GM23248 (cell line): Measurements from ENCODE around the gene CNGB1. TPM values are rescaled to one million over a fixed set of nuclear protein-coding genes. Genes with fewer than 3 reads are reported as not detected.

ENCODE experiments used
- DNase-seq: peaks from one replicate; pipeline ENCODE4 v3.0.0-alpha.2; 2015
- H2AFZ ChIP-seq: fragments of 200-600 bp; sonication (generic); 2 replicates; pipeline ENCODE4 v1.6.1; 2016; ENCODE audit warnings: antibody characterized with exemption
- H3F3A ChIP-seq: fragments of 200-600 bp; sonication (generic); 2 replicates; pipeline ENCODE4 v1.6.1; 2016; ENCODE audit warnings: mild to moderate bottlenecking, antibody characterized with exemption, mixed run types; ENCODE audit not compliant: insufficient read depth
- H3K27ac ChIP-seq: fragments of 200-600 bp; sonication (generic); 2 replicates; pipeline ENCODE4 v1.5.1; 2016; ENCODE audit warnings: mild to moderate bottlenecking
- H3K27me3 ChIP-seq: fragments of 200-600 bp; sonication (generic); replicated peaks from 2 replicates; pipeline ENCODE4 v1.6.1; 2016; ENCODE audit warnings: mild to moderate bottlenecking; ENCODE audit not compliant: insufficient read depth
- H3K36me3 ChIP-seq: fragments of 200-600 bp; sonication (generic); 2 replicates; pipeline ENCODE4 v1.6.1; 2016; ENCODE audit warnings: low read depth, mild to moderate bottlenecking
- H3K4me1 ChIP-seq: fragments of 200-600 bp; sonication (generic); 2 replicates; pipeline ENCODE4 v1.6.1; 2016; ENCODE audit warnings: mild to moderate bottlenecking; ENCODE audit not compliant: insufficient read depth
- H3K4me2 ChIP-seq: fragments of 200-600 bp; sonication (generic); one replicate; pipeline ENCODE4 v1.6.1; 2016; ENCODE audit warnings: mild to moderate bottlenecking; ENCODE audit not compliant: unreplicated experiment
- H3K4me3 ChIP-seq: fragments of 200-600 bp; sonication (generic); 2 replicates; pipeline ENCODE4 v1.5.1; 2016; ENCODE audit warnings: mild to moderate bottlenecking
- H3K79me2 ChIP-seq: fragments of 200-600 bp; sonication (generic); 2 replicates; pipeline ENCODE4 v1.6.1; 2016; ENCODE audit warnings: mild to moderate bottlenecking; ENCODE audit not compliant: insufficient read depth
- H3K9ac ChIP-seq: fragments of 200-600 bp; sonication (generic); 2 replicates; pipeline ENCODE4 v1.6.1; 2016; ENCODE audit warnings: mild to moderate bottlenecking
- H3K9me2 ChIP-seq: fragments of 200-600 bp; sonication (generic); 2 replicates; pipeline ENCODE4 v1.6.1; 2016; ENCODE audit warnings: mixed run types, mild to moderate bottlenecking, moderate library complexity; ENCODE audit not compliant: insufficient read depth
- H3K9me3 ChIP-seq: fragments of 200-600 bp; sonication (generic); one replicate; pipeline ENCODE4 v1.6.1; 2017; ENCODE audit warnings: low read depth
- H4K20me1 ChIP-seq: fragments of 200-600 bp; sonication (generic); 2 replicates; pipeline ENCODE4 v1.6.0; 2016; ENCODE audit not compliant: insufficient read depth
- EZH2 ChIP-seq: fragments of 200-600 bp; sonication (generic); IDR thresholded peaks from 2 replicates; pipeline ENCODE4 v1.6.1; 2018; ENCODE audit warnings: antibody characterized with exemption, mild to moderate bottlenecking; ENCODE audit not compliant: insufficient read depth, poor library complexity, severe bottlenecking
- EZH2phosphoT487 ChIP-seq: fragments of 200-600 bp; sonication (generic); IDR thresholded peaks from 2 replicates; pipeline ENCODE4 v1.6.1; 2018; ENCODE audit warnings: antibody characterized with exemption, moderate library complexity, mild to moderate bottlenecking, low read depth; ENCODE audit not compliant: insufficient read depth
- WGBS, 2 experiments: methylation state at CpG; one replicate each; pipeline ENCODE4 v1.1.6; 2015 to 2017; ENCODE audit warnings: low lambda C conversion rate in 2 of 2, low coverage in 1 of 2; ENCODE audit errors: missing lambda C conversion rate in 2 of 2; 5-methylcytosine and 5-hydroxymethylcytosine counted together
- in situ Hi-C: fragments of 300-500 bp; cut with MboI; formaldehyde crosslinking; loops from 2 replicates; pipeline ENCODE4 v1.15.0; 2020
- polyA plus RNA-seq: library from polyadenylated mRNA; unstranded; fragments of >200 nt; fragmentation: Nextera tagmentation; extraction: Ambion mirVana; gene quantifications from 2 replicates; pipeline ENCODE4 v1.2.1, GENCODE V29; 2016
- total RNA-seq: library from RNA; depleted of rRNA; stranded (reverse); fragments of >200 nt; shearing (Covaris generic); gene quantifications from 2 replicates; pipeline ENCODE4 v1.2.3, GENCODE V29; 2014

Gene CNGB1
- total and polyA plus RNA-seq, 2 experiments from 2014 or later = not detected

- H3K27me3 ChIP-seq = peaks cover 17% of the 10 kb centered on the region
- WGBS, 2 experiments = 63 to 68% methylated on average over 8 of the region's 8 CpGs
- in situ Hi-C loops = no loop called here
Measured at GRCh38 chr16:57959121-57959520, 11.8 kb downstream of the CNGB1 start.

GRCh38 chr16:57958544-57958943, 12.4 kb downstream of the CNGB1 start:
- Histone ChIP-seq H3K79me2 (no peaks in the 10 kb centered on the region), H3K27ac (no peak overlapping the region), H3K27me3 (peaks cover 16% of the 10 kb centered on the region), H4K20me1 (no peaks in the 10 kb centered on the region), H3F3A (no peaks in the 10 kb centered on the region), H3K36me3 (no peaks in the 10 kb centered on the region), H3K9me3 (no peaks in the 10 kb centered on the region), H3K4me2 (no peak overlapping the region), H3K9ac (no peak overlapping the region), H3K4me1 (no peaks in the 10 kb centered on the region), H3K9me2 (no peaks in the 10 kb centered on the region), H3K4me3 (no peak overlapping the region), H2AFZ (no peak overlapping the region)
- in situ Hi-C loops = no loop called here
- TF ChIP-seq EZH2 (no peak), EZH2phosphoT487 (no peak)
- DNase-seq = no peak
- WGBS, 2 experiments = 44 to 59% methylated on average over 2 to 6 of the region's 6 CpGs

More at GRCh38 chr16:57959121-57959520, 11.8 kb downstream of the CNGB1 start:
- no peaks in the 10 kb centered on the region for H3K9me2 ChIP-seq
- H3K4me2 ChIP-seq = no peak overlapping the region
- no peaks in the 10 kb centered on the region for H3K79me2 ChIP-seq
- H3K9me3 ChIP-seq = no peaks in the 10 kb centered on the region
- no peaks in the 10 kb centered on the region for H4K20me1 ChIP-seq
- no peak overlapping the region for H3K9ac ChIP-seq
- no peaks in the 10 kb centered on the region for H3F3A ChIP-seq
- no peak overlapping the region for H3K27ac ChIP-seq
- DNase-seq = no peak
- TF ChIP-seq EZH2 = no peak
- TF ChIP-seq EZH2phosphoT487 = no peak
- no peaks in the 10 kb centered on the region for H3K36me3 ChIP-seq
- no peak overlapping the region for H2AFZ ChIP-seq
- H3K4me1 ChIP-seq = no peaks in the 10 kb centered on the region
- no peak overlapping the region for H3K4me3 ChIP-seq

GRCh38 chr16:57957673-57958392, 13.1 kb downstream of the CNGB1 start:
- TF ChIP-seq EZH2phosphoT487 (no peak), EZH2 (no peak)

GRCh38 chr16:57956924-57957672, 13.8 kb downstream of the CNGB1 start:
- TF ChIP-seq EZH2 (no peak), EZH2phosphoT487 (no peak)
- Histone ChIP-seq H3K9ac (no peak overlapping the region), H2AFZ (no peak overlapping the region), H3K79me2 (no peaks in the 10 kb centered on the region), H4K20me1 (no peaks in the 10 kb centered on the region), H3K36me3 (no peaks in the 10 kb centered on the region), H3K9me3 (no peaks in the 10 kb centered on the region), H3K27me3 (peaks cover 11% of the 10 kb centered on the region), H3F3A (no peaks in the 10 kb centered on the region), H3K9me2 (no peaks in the 10 kb centered on the region), H3K4me1 (no peaks in the 10 kb centered on the region), H3K4me3 (no peak overlapping the region), H3K4me2 (no peak overlapping the region), H3K27ac (no peak overlapping the region)
- in situ Hi-C loops = no loop called here
- no peak for DNase-seq
- whole genome bisulfite sequencing, 2 experiments = 61 to 62% methylated on average over 7 to 8 of the region's 8 CpGs

More at GRCh38 chr16:57957673-57958392, 13.1 kb downstream of the CNGB1 start:
- Histone ChIP-seq H3K4me1 (no peaks in the 10 kb centered on the region), H4K20me1 (no peaks in the 10 kb centered on the region), H3K36me3 (no peaks in the 10 kb centered on the region), H3K27ac (no peak overlapping the region), H3K4me2 (no peak overlapping the region), H3F3A (no peaks in the 10 kb centered on the region), H3K9ac (no peak overlapping the region), H3K9me3 (no peaks in the 10 kb centered on the region), H3K4me3 (no peak overlapping the region), H3K9me2 (no peaks in the 10 kb centered on the region), H3K79me2 (no peaks in the 10 kb centered on the region), H2AFZ (no peak overlapping the region), H3K27me3 (peaks cover 11% of the 10 kb centered on the region)
- no peak for DNase-seq
- in situ Hi-C loops = no loop called here
- WGBS, 2 experiments = 60 to 66% methylated on average over 8 of the region's 8 CpGs
